ENCODE results near the gene ZNRF3. TPM values are rescaled to one million over a fixed set of nuclear protein-coding genes. Genes with fewer than 3 reads are reported as not detected.

ZNRF3 gene
- total RNA-seq, 4 donors from 2014 or later, result 10.4 to 18.0 (median 14.2) TPM

- intact Hi-C loops (cut with DNase I), result no loop called here
- TF ChIP-seq, protein P1, sequence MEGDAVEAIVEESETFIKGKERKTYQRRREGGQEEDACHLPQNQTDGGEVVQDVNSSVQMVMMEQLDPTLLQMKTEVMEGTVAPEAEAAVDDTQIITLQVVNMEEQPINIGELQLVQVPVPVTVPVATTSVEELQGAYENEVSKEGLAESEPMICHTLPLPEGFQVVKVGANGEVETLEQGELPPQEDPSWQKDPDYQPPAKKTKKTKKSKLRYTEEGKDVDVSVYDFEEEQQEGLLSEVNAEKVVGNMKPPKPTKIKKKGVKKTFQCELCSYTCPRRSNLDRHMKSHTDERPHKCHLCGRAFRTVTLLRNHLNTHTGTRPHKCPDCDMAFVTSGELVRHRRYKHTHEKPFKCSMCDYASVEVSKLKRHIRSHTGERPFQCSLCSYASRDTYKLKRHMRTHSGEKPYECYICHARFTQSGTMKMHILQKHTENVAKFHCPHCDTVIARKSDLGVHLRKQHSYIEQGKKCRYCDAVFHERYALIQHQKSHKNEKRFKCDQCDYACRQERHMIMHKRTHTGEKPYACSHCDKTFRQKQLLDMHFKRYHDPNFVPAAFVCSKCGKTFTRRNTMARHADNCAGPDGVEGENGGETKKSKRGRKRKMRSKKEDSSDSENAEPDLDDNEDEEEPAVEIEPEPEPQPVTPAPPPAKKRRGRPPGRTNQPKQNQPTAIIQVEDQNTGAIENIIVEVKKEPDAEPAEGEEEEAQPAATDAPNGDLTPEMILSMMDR (IDR thresholded peaks at IDR 0.05), result no peak
- no peak for TF ChIP-seq POLR2A (IDR thresholded peaks at IDR 0.05)
- H3K4me1 ChIP-seq, result peaks cover 22 to 29% of the 10 kb centered on the region in 2 donors
Observed at GRCh38 chr22:28995551-28995950, 112.2 kb downstream of the ZNRF3 start.

GRCh38 chr22:28997342-28997741 lies 114.0 kb downstream of the ZNRF3 start:
- intact Hi-C loops (cut with DNase I), result no loop called here
- TF ChIP-seq, protein P1 (IDR thresholded peaks at IDR 0.05), result no peak
- TF ChIP-seq POLR2A (IDR thresholded peaks at IDR 0.05), result no peak
- H3K4me1 ChIP-seq, result peaks cover 29 to 33% of the 10 kb centered on the region in 2 donors
- no peaks in the 10 kb centered on the region for H3K9me3 ChIP-seq
- H3K27ac ChIP-seq, result no peak overlapping the region
- 85 to 94% methylated on average over 3 of the region's 3 CpGs for WGBS, 2 donors
- no peaks in the 10 kb centered on the region for H3K36me3 ChIP-seq
- DNase-seq, result no peak
- H3K27me3 ChIP-seq, result no peaks in the 10 kb centered on the region
- H3K4me3 ChIP-seq (replicated peaks in 1 of 3), result no peak overlapping the region

More at GRCh38 chr22:28995551-28995950, 112.2 kb downstream of the ZNRF3 start:
- H3K27me3 ChIP-seq, result no peaks in the 10 kb centered on the region
- no peak overlapping the region for H3K4me3 ChIP-seq (replicated peaks in 1 of 3)
- DNase-seq, result no peak
- no peaks in the 10 kb centered on the region for H3K36me3 ChIP-seq
- 95 to 96% methylated on average over 2 of the region's 2 CpGs for WGBS, 2 donors
- H3K9me3 ChIP-seq, result no peaks in the 10 kb centered on the region
- no peak overlapping the region for H3K27ac ChIP-seq

GRCh38 chr22:28998681-28999080 lies 115.3 kb downstream of the ZNRF3 start:
- no peaks in the 10 kb centered on the region for H3K9me3 ChIP-seq
- WGBS, 2 donors, result 70 to 78% methylated on average over 3 of the region's 3 CpGs
- no peak for TF ChIP-seq POLR2A (IDR thresholded peaks at IDR 0.05)
- TF ChIP-seq, protein P1 (IDR thresholded peaks at IDR 0.05), result no peak
- H3K4me1 ChIP-seq, result peaks cover 36 to 42% of the 10 kb centered on the region in 2 donors
- no peaks in the 10 kb centered on the region for H3K36me3 ChIP-seq
- intact Hi-C loops (cut with DNase I), result no loop called here
- DNase-seq, result peak; percentile 57 to 71
- peak overlapping the region; percentile 58 to 67 (median 67) for H3K27ac ChIP-seq
- H3K4me3 ChIP-seq (replicated peaks in 1 of 3), result no peak overlapping the region
- no peaks in the 10 kb centered on the region for H3K27me3 ChIP-seq

DNA sequence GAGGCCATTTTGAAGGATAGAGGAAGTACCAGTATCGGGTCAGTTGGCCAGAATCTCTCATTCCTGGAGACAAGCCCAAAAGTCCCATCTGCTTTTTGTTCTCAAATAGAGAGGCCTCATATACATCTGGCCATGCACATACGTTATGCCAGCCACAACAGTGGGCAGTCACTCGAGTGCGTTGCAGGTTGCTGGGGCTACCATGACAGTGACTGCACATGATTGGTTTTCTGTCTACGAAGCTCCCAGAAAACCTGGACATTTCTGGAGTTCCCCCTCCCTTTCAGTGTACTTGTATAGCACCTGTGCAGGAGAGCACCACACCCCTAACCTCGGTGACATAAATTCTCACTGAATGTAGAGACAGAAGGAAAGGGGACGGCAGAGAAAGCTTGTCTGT lies 116.1 kb downstream of the ZNRF3 start:
- H3K36me3 ChIP-seq, result no peaks in the 10 kb centered on the region
- peak; percentile 47 to 59 for DNase-seq
- H3K9me3 ChIP-seq, result no peaks in the 10 kb centered on the region
- intact Hi-C loops (cut with DNase I), result no loop called here
- H3K27ac ChIP-seq, result peak overlapping the region; percentile 58 to 67 (median 67)
- H3K27me3 ChIP-seq, result no peaks in the 10 kb centered on the region
- peaks cover 42 to 51% of the 10 kb centered on the region in 2 donors for H3K4me1 ChIP-seq
- 37 to 40% methylated on average over 7 of the region's 7 CpGs for WGBS, 2 donors
- no peak overlapping the region for H3K4me3 ChIP-seq (replicated peaks in 1 of 3)
- no peak for TF ChIP-seq POLR2A (IDR thresholded peaks at IDR 0.05)
- TF ChIP-seq, protein P1 (IDR thresholded peaks at IDR 0.05), result no peak

GRCh38 chr22:28999919-29000556 lies 116.7 kb downstream of the ZNRF3 start:
- Histone ChIP-seq H3K4me1 (peaks cover 48 to 56% of the 10 kb centered on the region in 2 donors), H3K36me3 (no peaks in the 10 kb centered on the region), H3K27ac (peak overlapping the region; percentile 58 to 67 (median 67)), H3K27me3 (no peaks in the 10 kb centered on the region), H3K9me3 (no peaks in the 10 kb centered on the region), H3K4me3 (replicated peaks in 1 of 3) (no peak overlapping the region)
- DNase-seq, result no peak
- WGBS, 2 donors, result 51 to 65% methylated on average over 1 of the region's 1 CpG
- intact Hi-C loops (cut with DNase I), result no loop called here
- TF ChIP-seq, protein P1 (IDR thresholded peaks at IDR 0.05), result no peak
- no peak for TF ChIP-seq POLR2A (IDR thresholded peaks at IDR 0.05)
